GM19240 (cell line): ENCODE results near the gene PCNP.
"Not testable (repeated sequence)": the region's sequence is repeated elsewhere in the genome, so short reads cannot be mapped to it uniquely, and the experiment has no call there.

ENCODE experiments used
- DNase-seq: peaks from one replicate; pipeline ENCODE4 v3.0.0; 2011; ENCODE audit warnings: low spot score; ENCODE audit not compliant: insufficient read length

The PCNP gene

DNA sequence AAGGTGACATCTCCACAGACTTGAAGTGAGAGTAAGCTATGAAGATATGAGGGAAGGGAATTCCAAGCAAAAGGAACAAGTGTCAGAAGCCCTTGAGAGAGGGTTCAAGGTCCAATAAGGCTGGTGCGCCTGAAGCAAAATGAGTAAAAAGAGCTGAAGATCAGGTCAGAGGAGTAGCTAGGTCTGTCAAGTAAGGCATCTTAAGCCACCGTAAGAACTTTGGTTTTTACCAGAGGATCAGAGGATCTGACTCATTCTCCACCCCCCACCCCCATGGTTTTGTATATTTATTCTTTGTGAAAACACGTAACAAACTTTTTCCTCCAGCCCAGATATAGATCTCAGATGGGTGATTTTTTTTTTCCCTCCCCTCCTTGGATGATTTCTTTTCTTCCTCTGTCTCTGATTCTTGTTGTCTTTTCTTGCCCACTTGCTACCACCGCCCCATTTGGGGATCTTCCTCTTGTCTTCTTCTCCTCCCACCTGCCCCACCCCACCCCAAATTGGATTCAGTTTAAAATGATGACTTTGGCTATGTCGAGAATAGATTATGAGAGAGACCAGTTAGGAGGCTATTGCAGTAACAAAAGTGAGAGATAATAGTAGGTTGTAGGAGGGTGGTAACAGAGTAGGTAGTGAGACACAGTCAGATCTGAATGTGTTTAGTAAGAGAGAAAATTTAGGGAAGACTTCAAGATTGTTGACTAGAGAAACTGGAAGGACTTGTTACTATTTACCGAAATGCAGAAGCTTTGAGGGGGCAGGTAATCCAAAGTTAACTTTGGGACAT is 6.3 kb upstream of the PCNP start:
- DNase-seq, result no peak

DNA sequence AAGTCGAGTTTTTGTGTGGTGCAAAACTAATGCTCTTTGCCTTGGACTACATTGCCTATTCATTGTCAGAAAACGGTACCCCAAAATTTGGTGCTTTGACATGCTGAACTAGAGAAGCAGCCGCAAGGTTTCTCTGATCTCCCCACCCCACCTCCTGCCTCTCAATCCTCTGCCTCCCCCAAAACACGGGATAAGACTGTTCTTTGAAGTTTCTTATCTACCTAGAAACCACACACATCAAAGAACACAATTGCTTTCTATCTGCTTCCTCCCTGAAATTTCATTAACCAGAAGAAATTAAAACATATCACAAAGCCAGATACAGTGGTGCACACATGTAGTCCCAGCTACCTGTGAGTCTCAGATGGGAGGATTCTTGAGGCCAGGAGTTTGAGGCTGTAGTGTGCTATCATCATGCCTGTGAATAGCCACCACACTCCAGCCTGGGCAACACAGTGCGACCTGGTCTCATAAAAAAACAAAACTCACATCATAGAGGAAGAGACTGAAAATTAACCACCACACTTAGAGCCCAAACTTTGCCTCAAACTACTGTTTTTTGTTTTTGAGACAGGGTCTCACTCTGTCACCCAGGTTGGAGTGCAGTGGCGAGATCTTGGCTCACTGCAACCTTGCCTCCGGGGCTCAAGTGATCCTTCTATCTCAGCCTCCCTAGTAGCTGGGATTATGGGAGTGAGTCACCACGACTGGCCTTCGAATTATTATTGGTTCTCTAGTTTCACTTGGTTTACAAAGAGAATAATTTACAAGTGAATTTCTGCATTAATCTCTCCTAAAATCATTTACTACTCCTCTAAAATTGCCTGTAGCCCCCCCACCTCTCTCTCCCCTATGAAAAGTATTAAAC is 2.7 kb upstream of the PCNP start:
- DNase-seq, result no peak

DNA sequence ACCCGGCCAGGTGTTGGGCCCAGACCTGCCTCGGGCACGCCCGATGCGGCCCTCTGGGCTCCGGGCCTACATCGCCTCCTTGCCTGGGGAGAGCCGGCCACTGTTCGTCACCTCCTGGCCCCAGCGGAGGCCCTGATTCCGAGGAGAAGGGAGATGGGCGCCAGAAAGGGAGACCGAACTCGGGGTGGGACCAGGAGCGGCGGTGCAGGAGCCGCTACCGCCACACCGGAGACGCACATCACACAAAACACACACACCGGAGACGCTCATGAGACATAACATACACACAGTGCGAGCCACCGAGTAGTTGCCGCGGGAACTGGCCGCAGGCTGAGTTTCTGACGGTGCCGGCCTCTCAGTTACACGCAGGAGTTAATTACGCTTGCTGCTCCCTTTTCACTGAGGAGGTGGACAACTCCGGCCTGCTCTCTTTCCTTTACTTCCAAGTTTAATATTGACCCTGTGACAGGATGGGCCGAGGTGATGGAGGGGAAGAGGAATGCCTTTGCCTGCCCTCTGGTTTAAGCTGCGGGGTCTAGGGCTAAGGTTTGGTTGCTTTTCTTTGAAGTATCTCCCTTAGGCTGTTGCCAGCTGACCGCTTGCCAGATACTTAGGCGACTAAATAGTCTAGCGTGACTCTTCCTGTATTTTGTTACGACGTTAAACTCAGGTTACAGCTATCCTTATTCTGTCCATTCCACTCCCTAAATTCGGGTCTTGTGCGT is 570 bp downstream of the PCNP start:
- DNase-seq, result peak; percentile 7

DNA sequence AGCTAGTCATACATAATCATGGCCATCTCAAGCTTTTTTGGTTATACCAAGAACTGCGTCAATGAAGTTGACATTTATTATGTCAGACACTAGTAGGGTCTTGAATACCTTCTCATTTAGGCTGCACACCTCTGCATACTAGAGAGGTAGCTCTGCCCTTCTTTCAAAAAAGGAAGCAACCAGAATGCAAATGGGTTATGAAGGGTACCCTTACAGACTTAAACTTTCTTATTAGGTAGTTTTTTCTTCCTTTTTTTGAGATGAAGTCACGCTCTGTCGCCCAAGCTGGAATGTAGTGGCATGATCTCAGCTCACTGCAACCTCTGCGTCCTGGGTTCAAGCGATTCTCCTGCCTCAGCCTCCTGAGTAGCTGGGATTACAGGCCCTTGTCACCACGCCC is 3.3 kb downstream of the PCNP start:
- DNase-seq, result no peak

DNA sequence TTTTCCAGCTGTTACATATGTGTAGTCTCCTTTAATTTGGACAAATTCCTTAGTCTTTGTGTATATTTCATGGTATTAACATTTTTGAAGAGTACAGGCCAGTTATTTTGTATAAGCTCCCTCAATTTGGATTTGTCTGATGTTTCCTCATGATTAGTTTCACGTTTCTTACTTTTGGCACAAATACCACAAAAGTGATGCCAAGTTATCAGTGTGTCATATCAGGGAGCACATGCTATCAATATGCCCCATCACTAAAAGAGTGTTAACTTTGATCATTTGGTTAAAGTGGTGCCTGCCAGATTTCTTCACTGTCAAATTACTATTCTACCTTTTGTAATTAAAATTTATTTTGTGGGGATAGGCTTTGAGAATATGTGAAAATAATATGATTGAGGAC is 14.6 kb downstream of the PCNP start:
- no peak for DNase-seq

DNA sequence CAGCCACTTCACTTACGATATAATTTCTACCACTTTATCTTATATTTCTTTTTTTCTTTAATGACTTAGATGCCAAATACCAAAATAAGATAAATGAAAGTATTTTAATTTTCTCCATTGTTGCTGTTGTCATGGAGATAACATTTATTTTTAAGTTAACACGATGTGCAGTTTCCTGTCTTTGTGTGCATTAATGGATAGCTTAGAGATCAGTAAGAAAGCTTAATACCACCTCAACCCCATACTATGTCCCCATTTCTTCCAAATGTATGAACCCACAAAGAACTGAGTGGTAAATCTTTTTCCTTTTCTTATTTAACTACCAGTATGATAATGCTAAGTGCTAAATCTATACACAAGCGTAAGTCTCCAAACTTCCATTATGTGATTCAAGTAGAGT is 17.1 kb downstream of the PCNP start:
- no peak for DNase-seq

DNA sequence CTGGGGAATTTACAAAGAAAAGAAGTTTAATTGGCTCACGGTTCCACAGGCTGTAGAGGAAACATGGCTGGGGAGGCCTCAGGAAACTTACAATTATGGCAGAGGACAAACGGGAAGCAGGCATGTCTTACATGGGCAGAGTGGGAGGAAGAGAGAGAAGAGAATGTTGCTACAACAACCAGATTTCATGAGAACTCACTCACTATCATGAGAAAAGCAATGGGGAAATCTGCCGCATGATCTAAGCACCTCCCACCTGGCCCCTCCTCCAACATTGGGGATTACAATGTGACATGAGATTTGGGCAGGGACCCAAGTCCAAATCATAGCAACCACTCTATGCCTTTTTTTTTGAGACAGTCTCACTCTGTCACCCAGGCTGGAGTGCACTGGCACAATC is 28.8 kb downstream of the PCNP start:
- no peak for DNase-seq

DNA sequence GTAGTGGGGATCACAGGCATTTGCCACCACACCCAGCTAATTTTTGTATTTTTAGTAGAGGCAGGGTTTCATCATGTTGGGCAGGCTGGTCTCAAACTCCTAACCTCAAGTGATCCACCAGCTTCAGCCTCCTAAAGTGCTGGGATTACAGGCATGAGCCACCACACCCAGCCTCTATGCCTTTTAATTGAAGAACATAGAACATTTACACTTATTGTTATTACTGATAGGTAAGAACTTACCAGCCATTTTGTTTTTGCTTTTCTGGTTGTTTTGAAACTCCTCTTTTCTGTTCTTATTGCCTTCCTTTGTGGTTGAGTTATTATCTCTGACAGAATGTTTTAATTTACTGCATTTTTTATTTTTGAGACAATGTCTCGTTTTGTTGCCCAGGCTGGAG is 29.2 kb downstream of the PCNP start:
- DNase-seq, result no peak

DNA sequence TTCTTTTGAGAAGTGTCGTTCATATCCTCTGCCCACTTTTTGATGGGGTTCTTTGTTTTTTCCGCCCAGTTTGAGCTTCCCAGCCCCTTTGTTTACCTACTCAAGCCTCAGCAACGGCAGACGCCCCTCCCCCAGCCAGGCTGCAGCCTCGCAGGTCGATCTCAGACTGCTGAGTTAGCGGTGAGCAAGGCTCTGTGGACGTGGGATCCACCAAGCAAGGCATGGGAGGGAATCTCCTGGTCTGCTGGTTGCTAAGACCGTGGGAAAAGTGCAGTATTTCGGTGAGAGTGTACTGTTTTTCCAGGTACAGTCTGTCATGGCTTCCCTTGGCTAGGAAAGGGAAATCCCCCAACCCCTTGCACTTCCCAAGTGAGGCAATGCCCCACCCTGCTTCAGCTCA is 31.4 kb downstream of the PCNP start:
- not testable (repeated sequence) for DNase-seq

DNA sequence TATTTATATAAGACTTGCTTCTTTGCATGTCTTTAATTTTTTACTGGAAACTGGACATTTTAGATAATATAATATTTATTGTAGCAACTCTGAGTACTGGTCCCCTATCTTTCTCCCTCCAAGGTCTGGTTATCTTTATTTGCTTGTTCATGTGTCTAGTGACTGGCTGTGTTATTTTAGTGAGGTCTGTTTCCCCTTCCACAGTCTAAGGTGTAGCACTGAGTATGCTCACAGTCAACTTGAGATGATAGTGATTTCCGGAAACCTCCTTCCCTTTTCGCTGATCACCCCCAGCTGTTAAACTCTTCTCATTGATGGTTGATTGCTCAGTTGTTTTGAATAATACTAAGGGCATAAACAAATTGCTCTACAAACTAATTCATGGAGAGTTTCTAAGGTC is 37.0 kb downstream of the PCNP start:
- no peak for DNase-seq

DNA sequence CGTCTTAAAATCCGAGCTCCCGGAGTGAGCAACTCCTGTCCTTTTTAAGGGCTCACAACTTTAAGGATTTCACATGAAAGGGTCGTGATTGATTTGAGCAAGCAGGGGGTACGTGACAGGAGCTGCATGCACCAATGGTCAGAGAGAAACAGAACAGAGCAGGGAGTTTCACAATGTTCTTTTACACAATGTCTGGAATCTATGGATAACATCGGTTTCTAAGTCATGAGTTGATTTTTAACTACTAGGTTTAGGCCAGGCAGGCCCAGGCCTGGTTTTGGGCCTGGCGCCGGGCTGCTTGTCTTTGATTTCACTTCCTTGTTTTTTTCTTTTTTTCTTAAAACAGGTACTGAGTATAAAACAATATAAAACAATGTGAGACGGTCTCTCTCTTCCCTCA is 39.0 kb downstream of the PCNP start:
- DNase-seq, result not testable (repeated sequence)

DNA sequence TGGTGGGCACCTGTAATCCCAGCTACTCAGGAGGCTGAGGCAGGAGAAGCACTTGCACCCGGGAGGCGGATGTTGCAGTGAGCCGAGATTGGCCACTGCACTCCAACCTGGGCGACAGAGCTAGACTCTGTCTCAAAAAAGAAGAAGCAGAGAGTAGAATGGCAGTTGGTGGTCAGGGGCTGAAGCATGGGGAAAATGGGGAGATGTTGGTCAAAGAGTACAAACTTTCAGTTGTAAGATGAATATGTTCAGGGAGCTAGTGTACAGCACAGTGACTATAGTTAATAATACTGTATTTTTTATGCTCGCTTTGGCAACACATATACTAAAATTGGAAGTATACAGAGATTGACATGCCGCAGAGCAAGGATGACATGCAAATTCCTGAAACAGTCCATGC is 41.5 kb downstream of the PCNP start:
- DNase-seq, result no peak

DNA sequence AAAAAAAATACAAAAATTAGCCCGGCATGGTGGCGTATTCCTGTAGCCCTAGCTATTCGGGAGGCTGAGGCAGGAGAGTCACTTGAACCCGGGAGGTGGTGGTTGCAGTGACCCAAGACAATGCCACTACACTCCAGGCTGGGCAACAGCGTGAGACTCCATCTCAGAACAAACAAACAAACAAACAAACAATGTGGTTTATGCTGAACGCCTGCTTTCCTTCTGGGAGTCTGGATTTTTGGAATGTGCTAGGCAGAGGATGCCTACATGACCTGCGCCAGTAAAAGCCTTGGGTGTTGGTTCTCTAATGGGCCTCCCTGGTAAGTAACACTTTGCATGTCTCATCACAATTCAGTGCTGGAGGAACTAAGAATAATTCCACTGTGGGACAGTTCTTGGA is 43.5 kb downstream of the PCNP start:
- DNase-seq, result no peak

DNA sequence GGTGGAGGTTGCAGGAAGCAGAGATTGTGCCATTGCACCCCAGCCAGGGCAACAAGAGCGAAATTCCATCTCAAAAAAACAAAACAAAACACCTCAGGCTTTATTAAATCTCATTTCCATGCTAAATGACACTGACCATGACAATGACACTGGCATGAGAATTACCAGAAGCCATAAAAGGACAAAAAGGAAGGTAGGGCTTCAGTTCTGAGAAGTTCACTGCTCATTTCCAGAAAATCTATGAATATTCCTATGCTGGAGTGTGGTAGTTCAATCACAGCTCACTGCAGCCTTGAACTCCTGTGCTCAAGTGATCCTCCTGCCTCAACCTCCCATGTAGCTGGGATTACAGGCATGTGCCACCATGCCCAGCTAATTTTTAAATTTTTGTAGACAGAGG is 44.7 kb downstream of the PCNP start:
- no peak for DNase-seq

DNA sequence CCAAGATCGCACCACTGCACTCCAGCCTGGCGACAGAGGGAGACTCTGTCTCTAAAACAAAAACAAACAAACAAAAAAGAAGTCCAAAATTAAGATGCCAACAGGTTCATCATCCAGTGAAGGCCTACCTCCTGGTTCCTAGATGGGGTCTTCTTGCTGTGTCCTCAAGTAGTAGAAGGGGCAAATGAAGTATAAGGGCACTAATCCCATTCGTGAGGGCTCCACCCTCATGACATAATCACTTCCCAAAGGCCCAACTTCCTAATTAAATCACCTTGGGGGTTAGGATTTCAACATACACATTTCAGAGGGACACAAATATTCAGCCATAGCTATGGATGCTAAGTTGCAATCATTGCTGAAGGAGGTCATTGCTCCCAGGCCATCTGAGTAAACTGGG is 45.8 kb downstream of the PCNP start:
- DNase-seq, result no peak

DNA sequence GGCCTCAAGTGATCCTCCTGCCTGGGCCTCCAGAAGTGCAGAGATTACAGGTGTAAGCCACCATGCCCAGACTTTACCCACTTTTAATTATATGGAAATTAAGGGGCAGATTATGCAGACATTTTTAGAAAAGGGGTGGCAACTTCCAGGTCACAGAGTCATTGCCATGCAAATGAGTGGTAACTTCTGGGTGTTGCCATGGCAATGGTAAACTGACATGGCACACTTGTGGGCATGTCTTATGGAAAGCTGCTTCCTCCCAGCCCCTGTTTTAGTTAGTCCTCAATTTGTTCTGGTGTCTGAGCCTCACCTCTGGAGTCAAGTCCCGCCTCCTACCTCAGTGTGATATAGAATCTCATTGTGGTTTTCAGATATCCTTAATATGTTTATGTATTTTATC is 49.7 kb downstream of the PCNP start:
- no peak for DNase-seq

DNA sequence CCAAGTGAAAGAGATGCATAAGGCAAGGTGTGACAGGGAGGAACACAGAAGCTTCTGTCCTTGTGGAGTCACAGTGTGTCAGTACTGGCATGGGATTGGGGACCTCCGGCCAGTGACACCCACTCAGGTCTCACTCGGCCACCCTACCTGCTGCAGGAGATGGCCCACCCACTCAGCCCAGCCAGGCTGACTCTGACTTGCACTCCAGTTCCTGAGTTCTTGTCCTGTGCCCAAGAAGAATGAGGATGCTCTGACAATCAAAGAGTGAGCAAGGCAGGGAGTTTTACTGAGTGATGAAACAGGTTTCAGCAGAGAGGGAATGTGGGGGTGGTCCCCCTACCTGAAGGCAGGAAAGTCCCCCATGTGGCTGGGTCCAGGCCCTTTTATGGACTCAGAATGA is 50.9 kb downstream of the PCNP start:
- DNase-seq, result no peak

DNA sequence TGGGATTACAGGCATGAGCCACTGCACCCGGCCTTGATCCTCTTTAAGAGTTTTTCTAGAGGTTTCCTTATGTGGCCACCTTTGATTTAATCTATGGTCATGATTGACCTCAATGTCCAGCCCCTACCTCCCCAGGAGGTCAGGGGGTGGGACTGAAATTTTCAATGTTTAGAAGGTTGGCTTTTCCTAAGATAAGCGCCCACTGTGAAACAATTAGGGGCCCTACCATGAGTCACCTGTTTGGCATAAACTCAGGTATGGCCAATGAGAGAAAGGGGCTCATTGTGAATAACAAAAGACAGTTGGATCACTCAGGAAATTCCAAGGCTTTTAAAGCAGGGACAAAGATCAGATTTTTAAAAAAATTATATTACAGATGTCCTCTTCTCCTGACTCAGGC is 51.9 kb downstream of the PCNP start:
- no peak for DNase-seq

DNA sequence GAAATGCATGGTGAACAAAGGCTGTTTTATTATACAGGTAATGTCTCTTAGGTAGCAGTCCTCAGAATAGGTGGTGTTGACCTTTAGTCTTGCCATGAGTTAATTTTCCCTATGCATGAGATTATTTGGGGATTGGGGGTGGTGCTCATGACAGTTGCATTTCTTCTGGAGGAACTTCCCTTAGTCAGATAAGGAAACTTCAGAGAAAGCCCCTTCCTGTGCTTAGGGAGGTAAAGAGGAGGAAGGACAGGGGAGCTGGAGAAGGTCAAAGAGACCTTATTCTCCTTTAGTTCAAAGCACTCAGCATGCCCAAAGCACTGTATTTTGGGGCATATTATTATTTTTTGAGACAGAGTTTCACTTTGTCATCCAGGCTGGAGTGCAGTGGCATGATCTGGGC is 55.2 kb downstream of the PCNP start:
- no peak for DNase-seq

DNA sequence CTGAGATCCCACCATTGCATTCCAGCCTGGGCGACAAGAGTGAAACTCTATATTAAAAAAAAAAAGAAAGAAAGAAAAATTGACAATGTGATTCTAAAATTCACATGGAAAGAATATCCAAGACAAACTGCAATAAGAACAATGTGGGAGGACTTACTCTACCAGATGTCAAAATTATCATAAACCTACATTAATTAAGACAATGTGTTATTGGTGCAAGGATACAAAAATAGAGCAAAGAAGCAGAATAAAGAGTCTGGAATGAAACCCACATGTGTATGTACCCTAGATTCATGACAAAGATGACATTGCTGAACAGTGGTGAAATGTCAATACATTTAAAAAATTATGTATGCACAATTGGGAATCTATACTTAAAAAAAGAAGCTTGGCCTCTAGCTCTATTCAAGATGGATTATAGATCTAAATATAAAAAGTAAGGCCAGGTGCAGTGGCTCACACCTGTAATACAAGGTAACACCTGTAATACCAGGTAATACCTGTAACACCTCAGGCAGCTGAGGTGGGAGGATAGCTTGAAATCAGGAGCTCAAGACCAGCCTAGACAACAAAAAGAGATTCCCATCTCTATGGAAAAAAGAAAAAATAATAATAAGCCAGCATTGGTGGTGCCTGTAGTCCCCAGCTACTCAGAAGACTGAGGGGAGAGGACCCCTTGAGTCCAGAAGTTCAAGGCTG is 57.3 kb downstream of the PCNP start:
- DNase-seq, result no peak

DNA sequence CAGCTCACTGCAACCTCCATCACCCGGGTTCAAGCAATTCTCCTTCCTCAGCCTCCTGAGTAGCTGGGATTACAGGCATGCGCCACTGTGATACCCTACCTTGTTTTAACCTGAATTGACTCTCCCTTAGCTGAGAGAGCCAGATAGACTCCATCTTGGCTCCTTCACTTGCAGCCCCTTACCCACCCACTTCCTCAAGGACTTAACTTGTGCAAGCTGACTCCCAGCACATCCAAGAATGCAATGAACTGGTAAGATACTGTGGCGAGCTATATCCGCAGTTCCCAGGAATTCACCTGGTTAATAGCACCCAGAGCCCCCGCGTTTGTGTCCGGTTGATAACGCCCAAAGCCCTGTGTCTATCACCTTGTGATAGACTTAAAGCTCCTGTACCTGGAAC is 58.0 kb downstream of the PCNP start:
- not testable (repeated sequence) for DNase-seq

DNA sequence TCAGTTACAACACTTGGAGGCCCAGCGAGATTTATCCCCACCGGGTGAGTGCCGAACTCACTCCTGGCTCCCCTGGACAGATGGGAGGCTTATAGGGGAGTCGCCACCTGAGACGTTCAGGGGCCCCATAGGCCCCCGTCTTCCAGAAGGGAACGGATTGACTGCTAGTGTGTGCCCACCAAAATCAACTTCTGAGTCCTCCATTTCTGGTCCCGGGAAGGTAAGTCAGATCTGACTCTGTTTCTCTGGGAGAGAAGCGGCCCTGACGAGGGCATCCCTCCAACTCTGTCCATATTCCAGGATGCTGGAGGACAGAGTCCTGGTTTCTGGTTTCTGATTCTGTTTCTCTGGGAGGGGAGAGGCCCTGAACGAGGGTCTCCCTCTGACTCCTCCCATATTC is 58.6 kb downstream of the PCNP start:
- DNase-seq, result no peak
